ENCODE data around the gene SHPK. TPM values are rescaled to one million over a fixed set of nuclear protein-coding genes. Genes with fewer than 3 reads are reported as not detected.

The SHPK gene
- total RNA-seq, 1 donor: 8.6 TPM

DNA sequence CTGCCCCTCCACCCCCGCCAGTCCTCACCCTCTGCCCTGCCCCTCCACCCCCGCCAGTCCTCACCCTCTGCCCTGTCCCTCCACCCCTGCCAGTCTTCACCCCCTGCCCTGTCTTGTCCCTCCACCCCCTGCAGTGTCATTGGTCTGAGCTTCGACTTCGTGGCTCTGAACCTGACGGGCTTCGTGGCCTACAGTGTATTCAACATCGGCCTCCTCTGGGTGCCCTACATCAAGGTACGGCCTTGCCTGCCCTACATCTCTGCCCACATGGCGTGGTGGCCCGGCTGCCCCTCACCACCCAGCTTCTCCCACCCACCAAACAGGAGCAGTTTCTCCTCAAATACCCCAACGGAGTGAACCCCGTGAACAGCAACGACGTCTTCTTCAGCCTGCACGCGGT lies 20.3 kb upstream of the SHPK start:
- no peak overlapping the region for H3K4me3 ChIP-seq (ENCODE audit: low read depth, low read length)
- no peak for TF ChIP-seq CTCF (IDR thresholded peaks at IDR 0.05; ENCODE audit: insufficient read depth, low read depth, low read length)
- DNase-seq (ENCODE audit: low read depth): no peak

DNA sequence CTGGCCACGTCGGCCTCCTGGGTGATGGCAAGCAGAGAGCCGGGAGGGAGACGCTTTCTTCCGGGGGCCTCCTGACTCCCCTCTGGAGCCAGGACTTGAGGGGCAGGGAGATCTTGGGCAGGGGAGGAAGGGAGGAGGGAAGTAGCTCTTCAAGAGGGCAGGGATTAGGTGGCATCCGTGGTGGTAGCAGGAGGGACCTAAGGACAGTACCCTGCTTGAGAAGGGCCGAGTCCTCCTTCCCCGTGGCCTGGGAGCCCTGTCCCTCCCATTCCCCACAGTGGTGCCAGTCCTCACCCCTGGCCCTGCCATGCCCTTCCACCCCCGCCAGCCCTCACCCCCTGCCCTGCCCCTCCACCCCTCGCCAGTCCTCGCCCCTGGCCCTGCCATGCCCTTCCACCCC lies 19.7 kb upstream of the SHPK start:
- no peak for TF ChIP-seq CTCF (IDR thresholded peaks at IDR 0.05; ENCODE audit: insufficient read depth, low read depth, low read length)
- DNase-seq (ENCODE audit: low read depth): no peak
- H3K4me3 ChIP-seq (ENCODE audit: low read depth, low read length): no peak overlapping the region

- peak; percentile 54 for TF ChIP-seq CTCF (IDR thresholded peaks at IDR 0.05; ENCODE audit: insufficient read depth, low read depth, low read length)
- H3K4me3 ChIP-seq (ENCODE audit: low read depth, low read length): no peak overlapping the region
- DNase-seq (ENCODE audit: low read depth): peak; percentile 60
Observed at GRCh38 chr17:3647769-3648555, 11.9 kb upstream of the SHPK start.

- DNase-seq (ENCODE audit: low read depth): no peak
- TF ChIP-seq CTCF (IDR thresholded peaks at IDR 0.05; ENCODE audit: insufficient read depth, low read depth, low read length): no peak
- H3K4me3 ChIP-seq (ENCODE audit: low read depth, low read length): no peak overlapping the region
Observed at GRCh38 chr17:3647251-3647650, 11.2 kb upstream of the SHPK start.

GRCh38 chr17:3645310-3645709 lies 9.3 kb upstream of the SHPK start:
- no peak overlapping the region for H3K4me3 ChIP-seq (ENCODE audit: low read depth, low read length)
- no peak for TF ChIP-seq CTCF (IDR thresholded peaks at IDR 0.05; ENCODE audit: insufficient read depth, low read depth, low read length)
- DNase-seq (ENCODE audit: low read depth): no peak

DNA sequence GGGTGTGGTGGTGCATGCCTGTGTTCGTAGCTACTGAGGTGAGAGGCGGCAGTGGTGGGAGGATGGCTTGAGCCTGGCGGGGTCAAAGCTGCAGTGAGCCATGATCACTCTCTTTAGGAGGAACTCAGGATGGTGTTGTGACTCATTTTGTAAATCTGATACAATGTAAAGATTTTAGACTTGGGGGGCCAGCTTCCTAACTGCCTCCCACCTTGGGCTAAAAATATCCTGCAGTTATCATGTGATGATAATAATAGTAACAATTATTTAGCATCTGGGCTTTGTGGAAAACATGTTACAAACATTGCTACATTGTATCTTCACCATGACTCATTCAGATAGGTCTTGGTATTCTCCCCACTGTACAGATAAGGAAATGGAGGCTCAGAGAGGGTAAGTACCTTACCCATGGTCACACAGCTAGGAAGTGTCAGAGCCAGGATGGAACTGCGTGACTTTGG lies 7.9 kb upstream of the SHPK start:
- DNase-seq (ENCODE audit: low read depth): no peak
- H3K4me3 ChIP-seq (ENCODE audit: low read depth, low read length): no peak overlapping the region

More for the DNA sequence above, 7.9 kb upstream of the SHPK start:
- no peak for TF ChIP-seq CTCF (IDR thresholded peaks at IDR 0.05; ENCODE audit: insufficient read depth, low read depth, low read length)

All from fibroblast of villous mesenchyme (primary cell).